Right atrium auricular region (tissue), 2 donors: ENCODE data around the gene PDSS2. TPM values are rescaled to one million over a fixed set of nuclear protein-coding genes. Genes with fewer than 3 reads are reported as not detected.
A peak's percentile ranks its signal among the peaks of the same experiment; 100 is the strongest.

Experiments
- DNase-seq: peaks from one replicate; pipeline ENCODE4 v3.0.0-alpha.2; 2019; ENCODE audit warnings: low spot score
- H3K27ac ChIP-seq, 2 donors: fragments of 200-600 bp; sonication (generic); 1 replicate in 1 of 2; 2 replicates in 1 of 2; pipeline ENCODE4 v1.5.1; 2016 to 2019
- H3K27me3 ChIP-seq, 2 donors: fragments of 200-600 bp; sonication (generic); one replicate each; pipeline versions ENCODE4 v1.5.1 to v1.6.0; 2017 to 2019
- H3K36me3 ChIP-seq: fragments of 200-600 bp; sonication (generic); one replicate; pipeline ENCODE4 v1.5.1; 2016
- H3K4me1 ChIP-seq, 2 donors: fragments of 200-600 bp; sonication (generic); one replicate each; pipeline versions ENCODE4 v1.5.1 to v1.6.0; 2017 to 2019
- H3K4me3 ChIP-seq, 2 donors: fragments of 200-600 bp; sonication (generic); 1 replicate in 1 of 2; 2 replicates in 1 of 2; pipeline ENCODE4 v1.5.1; 2017 to 2019; ENCODE audit warnings: mild to moderate bottlenecking in 1 of 2, moderate library complexity in 1 of 2
- H3K9me3 ChIP-seq, 2 donors: fragments of 200-600 bp; sonication (generic); one replicate each; pipeline ENCODE4 v1.5.1; 2019
- CTCF ChIP-seq, 2 donors: fragments of 200-600 bp; sonication (generic); IDR thresholded peaks; one replicate each; pipeline ENCODE4 v1.5.1; 2019; ENCODE audit warnings: antibody characterized with exemption in 2 of 2
- total RNA-seq, 2 donors: library from RNA; depleted of rRNA; stranded (reverse); fragments of >200 nt; gene quantifications; one replicate each; pipeline ENCODE4 v1.1.0, GENCODE V29; 2016

Gene PDSS2, protein sequence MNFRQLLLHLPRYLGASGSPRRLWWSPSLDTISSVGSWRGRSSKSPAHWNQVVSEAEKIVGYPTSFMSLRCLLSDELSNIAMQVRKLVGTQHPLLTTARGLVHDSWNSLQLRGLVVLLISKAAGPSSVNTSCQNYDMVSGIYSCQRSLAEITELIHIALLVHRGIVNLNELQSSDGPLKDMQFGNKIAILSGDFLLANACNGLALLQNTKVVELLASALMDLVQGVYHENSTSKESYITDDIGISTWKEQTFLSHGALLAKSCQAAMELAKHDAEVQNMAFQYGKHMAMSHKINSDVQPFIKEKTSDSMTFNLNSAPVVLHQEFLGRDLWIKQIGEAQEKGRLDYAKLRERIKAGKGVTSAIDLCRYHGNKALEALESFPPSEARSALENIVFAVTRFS
- total RNA-seq: 10 to 100 TPM in 1 of 2 donors, 1 to 10 TPM in 1; 8.8 to 18.2 TPM

- H3K27me3 ChIP-seq: no peaks in the 10 kb centered on the region
- H3K4me3 ChIP-seq: peak within 1 kb of the TSS; percentile 83 to 89
- H3K9me3 ChIP-seq: no peaks in the 10 kb centered on the region
- TF ChIP-seq CTCF (IDR thresholded peaks at IDR 0.05): peak in 1 of 2 donors; percentile 50
- no peaks in the 10 kb centered on the region for H3K36me3 ChIP-seq
- H3K4me1 ChIP-seq: peaks cover 0 to 19% of the 10 kb centered on the region in 2 donors
- H3K27ac ChIP-seq: peak within 1 kb of the TSS; percentile 91 to 94
- DNase-seq: peak; percentile 98
Measured at GRCh38 chr6:107459283-107460082, at the start of gene PDSS2. Gene PDSS2 (minus strand): TSS chr6:107459564. CDS start chr6:107459285, 279 bp downstream.

DNA sequence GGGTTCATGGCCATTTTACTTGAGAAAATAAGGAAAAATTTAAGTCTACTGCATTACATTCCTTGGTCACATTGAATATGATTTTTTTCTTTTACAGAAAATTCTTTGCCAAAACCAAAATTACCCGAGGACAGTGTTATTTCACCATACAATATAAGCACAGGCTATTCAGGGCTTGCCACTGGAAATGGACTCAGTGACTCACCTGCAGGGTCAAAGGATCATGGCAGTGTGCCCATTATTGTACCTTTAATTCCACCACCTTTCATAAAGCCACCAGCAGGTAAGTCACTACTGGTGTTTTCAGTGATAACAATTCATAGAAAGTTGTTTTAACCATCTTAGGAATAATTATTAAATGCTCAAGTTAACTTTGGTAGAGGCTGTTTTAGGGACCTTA, 46.8 kb upstream of the PDSS2 start:
- Histone ChIP-seq H3K4me1 (peaks cover 0 to 25% of the 10 kb centered on the region in 2 donors), H3K9me3 (no peaks in the 10 kb centered on the region), H3K27me3 (no peaks in the 10 kb centered on the region), H3K4me3 (no peak overlapping the region), H3K27ac (no peak overlapping the region), H3K36me3 (no peaks in the 10 kb centered on the region)
- TF ChIP-seq CTCF (IDR thresholded peaks at IDR 0.05): no peak
- no peak for DNase-seq

DNA sequence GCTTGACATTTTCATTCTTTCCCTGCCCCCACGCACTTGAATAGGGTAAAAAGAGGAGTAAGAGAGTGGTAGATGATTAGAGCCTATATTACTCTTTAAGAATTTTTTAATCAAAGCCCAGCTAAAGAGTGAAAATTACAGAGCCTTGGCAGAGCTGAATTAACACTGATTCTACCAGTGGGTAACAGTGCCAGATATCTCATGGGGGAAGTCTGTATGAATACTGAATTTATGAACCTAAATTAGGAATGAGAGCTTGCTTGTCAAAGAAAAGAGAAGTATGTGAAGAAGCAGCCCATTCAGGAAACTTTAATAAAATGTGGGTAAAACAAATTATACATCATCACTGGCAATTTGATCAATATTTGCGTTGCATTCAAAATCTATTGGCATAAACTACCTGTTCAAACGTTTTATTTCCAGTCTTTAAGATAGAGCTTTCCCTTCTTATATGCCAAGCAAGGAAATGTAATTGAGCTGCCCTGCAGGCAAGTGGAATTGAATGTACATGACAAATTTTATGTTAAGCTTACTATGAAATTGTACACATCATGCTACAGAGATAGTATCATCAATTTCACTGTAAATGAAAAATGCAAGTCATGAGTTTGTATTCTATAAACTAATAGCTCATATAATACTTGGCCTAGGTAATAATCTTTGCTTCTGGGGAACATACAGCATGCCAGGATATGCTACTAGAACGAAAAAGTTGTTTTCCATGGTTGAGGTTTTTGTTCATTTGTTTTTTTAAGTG, 45.1 kb upstream of the PDSS2 start:
- DNase-seq: no peak
- Histone ChIP-seq H3K36me3 (no peaks in the 10 kb centered on the region), H3K4me1 (peaks cover 0 to 17% of the 10 kb centered on the region in 2 donors), H3K4me3 (no peak overlapping the region), H3K9me3 (no peaks in the 10 kb centered on the region), H3K27ac (no peak overlapping the region), H3K27me3 (no peaks in the 10 kb centered on the region)
- TF ChIP-seq CTCF (IDR thresholded peaks at IDR 0.05): no peak

DNA sequence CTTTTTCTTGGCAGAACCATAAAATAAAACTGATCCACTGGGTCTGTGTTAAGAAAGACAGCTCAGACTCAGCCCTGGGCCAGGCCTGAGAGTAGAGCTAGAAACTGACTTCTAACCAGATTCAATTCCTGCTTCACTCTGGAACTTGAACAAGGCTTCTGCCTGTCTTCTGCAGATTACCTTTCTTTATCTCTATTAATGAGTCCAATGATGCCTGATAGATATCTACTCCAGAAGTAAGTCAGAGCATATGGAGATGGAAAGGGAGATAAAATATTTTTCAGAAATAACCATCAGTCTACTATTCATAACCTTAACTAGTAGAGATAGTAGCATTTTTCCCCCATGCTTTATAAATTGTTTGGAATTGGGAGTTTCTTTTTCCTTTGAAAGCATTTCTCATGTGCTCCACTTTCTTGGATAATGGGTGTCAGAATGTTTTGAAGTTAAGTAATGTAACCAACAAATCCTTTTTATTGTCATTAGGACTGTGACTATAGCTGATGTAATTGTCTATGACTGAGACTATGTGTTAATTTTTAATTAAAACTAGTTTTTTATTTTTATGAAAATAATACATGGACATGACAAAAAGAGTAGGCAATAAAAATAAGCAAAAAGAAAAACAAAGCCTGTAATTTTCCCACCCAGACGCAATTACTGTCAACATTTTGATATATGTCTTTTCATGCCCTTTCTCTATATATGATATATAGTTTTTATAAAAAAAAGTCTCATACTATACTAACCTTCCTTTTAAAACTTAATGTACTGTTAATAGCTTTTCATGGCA, 37.7 kb upstream of the PDSS2 start:
- no peaks in the 10 kb centered on the region for H3K36me3 ChIP-seq
- no peak for TF ChIP-seq CTCF (IDR thresholded peaks at IDR 0.05)
- H3K9me3 ChIP-seq: no peaks in the 10 kb centered on the region
- H3K4me3 ChIP-seq: no peak overlapping the region
- H3K4me1 ChIP-seq: peaks cover 0 to 68% of the 10 kb centered on the region in 2 donors
- no peaks in the 10 kb centered on the region for H3K27me3 ChIP-seq
- peak overlapping the region; percentile 91 for H3K27ac ChIP-seq
- DNase-seq: no peak

DNA sequence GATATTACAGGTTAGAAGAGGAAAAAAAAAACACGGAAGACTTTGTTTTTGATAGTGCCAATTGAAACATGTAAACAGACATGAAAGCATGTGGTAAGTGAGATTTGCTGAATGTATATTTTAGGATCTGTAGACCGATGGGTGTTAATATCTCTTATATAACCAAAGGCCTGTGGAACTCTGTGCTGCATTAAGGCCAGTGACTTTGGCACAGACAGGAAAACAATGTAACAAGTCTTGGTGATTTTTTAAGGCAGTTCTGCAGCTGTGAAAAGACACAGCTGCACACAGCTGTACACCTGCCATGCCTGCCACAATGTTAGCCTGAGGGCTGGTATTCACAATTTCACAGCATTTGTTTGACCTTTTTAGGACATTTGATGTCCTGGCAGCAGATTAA, 36.6 kb upstream of the PDSS2 start:
- H3K4me3 ChIP-seq: no peak overlapping the region
- H3K9me3 ChIP-seq: no peaks in the 10 kb centered on the region
- H3K27ac ChIP-seq: peak overlapping the region; percentile 91
- no peaks in the 10 kb centered on the region for H3K36me3 ChIP-seq
- H3K27me3 ChIP-seq: no peaks in the 10 kb centered on the region
- no peak for DNase-seq
- no peak for TF ChIP-seq CTCF (IDR thresholded peaks at IDR 0.05)
- peaks cover 0 to 76% of the 10 kb centered on the region in 2 donors for H3K4me1 ChIP-seq
